Choroid plexus epithelial cell (primary cell): ENCODE results near the gene PITPNM2.

Source experiments
- DNase-seq: peaks from one replicate; pipeline ENCODE4 v3.0.0-alpha.2; 2010; ENCODE audit warnings: low read depth
- H3K4me3 ChIP-seq: 2 replicates; pipeline ENCODE4 v1.5.1; 2011; ENCODE audit warnings: low read depth, mild to moderate bottlenecking, control low read depth, low read length, moderate library complexity
- CTCF ChIP-seq: conservative IDR thresholded peaks from 2 replicates; pipeline ENCODE4 v1.5.1; 2011; ENCODE audit warnings: low read depth, mild to moderate bottlenecking, control low read depth, inconsistent platforms, low read length, moderate library complexity

The PITPNM2 gene

GRCh38 chr12:123145211-123145610 lies 5.7 kb downstream of the PITPNM2 start:
- H3K4me3 ChIP-seq, result no peak overlapping the region
- TF ChIP-seq CTCF, result no peak
- DNase-seq, result no peak

- DNase-seq, result no peak
- H3K4me3 ChIP-seq, result no peak overlapping the region
- no peak for TF ChIP-seq CTCF
These were observed 7.0 kb downstream of the PITPNM2 start for GRCh38 chr12:123143736-123144461.

DNA sequence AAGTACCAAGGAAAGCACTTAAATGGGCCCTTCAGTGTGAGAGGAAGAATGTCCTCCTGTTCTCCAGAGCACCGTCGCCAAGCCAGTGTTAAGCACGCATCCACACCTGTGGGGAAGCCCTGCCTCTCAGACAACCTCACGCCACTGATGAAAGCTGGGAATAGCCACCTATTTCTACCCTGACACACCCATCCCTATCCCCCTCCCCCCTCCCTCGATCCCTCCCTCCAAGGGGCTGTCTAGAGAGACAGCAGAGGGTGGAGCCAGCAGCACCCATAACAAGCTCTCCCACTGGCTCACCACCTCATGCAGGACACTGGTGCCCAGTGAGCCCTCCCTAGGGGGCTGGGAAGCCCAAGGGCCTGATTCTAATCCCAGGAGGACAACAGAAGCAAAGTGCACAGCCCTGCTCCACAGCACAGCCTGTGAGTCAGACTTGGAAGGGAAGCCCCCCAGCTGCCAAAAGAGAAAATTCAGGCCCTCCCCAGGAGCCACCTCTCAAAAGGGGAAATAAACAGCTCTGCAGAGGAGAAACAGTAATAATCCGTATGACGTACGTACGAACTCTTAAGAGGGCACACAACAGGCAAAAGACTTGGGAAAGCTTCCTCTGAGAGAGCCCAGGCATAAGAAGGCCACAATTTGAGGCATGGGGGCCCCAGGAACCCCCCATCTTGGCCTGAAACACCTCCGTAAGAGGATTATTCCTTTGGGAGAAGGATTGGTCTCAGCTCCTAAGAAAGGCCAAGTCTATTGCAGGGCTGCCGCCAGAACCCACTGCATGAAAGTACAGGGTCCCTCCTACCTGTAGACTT lies 7.8 kb downstream of the PITPNM2 start:
- no peak for TF ChIP-seq CTCF
- peak; percentile 49 for DNase-seq
- H3K4me3 ChIP-seq, result no peak overlapping the region

- DNase-seq, result no peak
- no peak for TF ChIP-seq CTCF
- H3K4me3 ChIP-seq, result no peak overlapping the region
These were observed 8.4 kb downstream of the PITPNM2 start for GRCh38 chr12:123142518-123142840.

GRCh38 chr12:123141615-123142517 lies 9.0 kb downstream of the PITPNM2 start:
- DNase-seq, result peak; percentile 85
- TF ChIP-seq CTCF, result no peak
- no peak overlapping the region for H3K4me3 ChIP-seq

- H3K4me3 ChIP-seq, result no peak overlapping the region
- no peak for DNase-seq
- no peak for TF ChIP-seq CTCF
These were observed 9.9 kb downstream of the PITPNM2 start for GRCh38 chr12:123140676-123141614.
